HL-60 (cell line): ENCODE results near the gene TMEM120B.
"Not testable (repeated sequence)": the region's sequence is repeated elsewhere in the genome, so short reads cannot be mapped to it uniquely, and the experiment has no call there.

Experiments
- DNase-seq, 2 experiments: peaks; one replicate each; pipeline ENCODE4 v3.0.0-alpha.2; 2010 to 2020; ENCODE audit warnings: low read depth in 1 of 2, low spot score in 1 of 2
- H3K27ac ChIP-seq: fragments of 250-450 bp; sonication (Bioruptor Pico); replicated peaks from 2 replicates; pipeline ENCODE4 v1.5.1; 2020; ENCODE audit warnings: mild to moderate bottlenecking, moderate library complexity
- H3K27me3 ChIP-seq: fragments of 250-450 bp; sonication (Bioruptor Pico); 2 replicates; pipeline ENCODE4 v1.5.1; 2021; ENCODE audit warnings: mild to moderate bottlenecking, moderate library complexity; ENCODE audit not compliant: insufficient read depth, poor library complexity, severe bottlenecking
- H3K4me3 ChIP-seq: replicated peaks from 2 replicates; pipeline ENCODE4 v1.5.1; 2011; ENCODE audit warnings: mild to moderate bottlenecking, control low read depth, low read length; ENCODE audit not compliant: insufficient read depth
- GABPA ChIP-seq: IDR thresholded peaks from 2 replicates; pipeline ENCODE4 v1.6.1; 2012; ENCODE audit warnings: low read depth
- POLR2AphosphoS5 ChIP-seq: IDR thresholded peaks from 2 replicates; pipeline ENCODE4 v1.6.1; 2012; ENCODE audit warnings: low read depth
- SPI1 ChIP-seq: IDR thresholded peaks from 2 replicates; pipeline ENCODE4 v1.6.1; 2012; ENCODE audit warnings: low read depth, mild to moderate bottlenecking, borderline replicate concordance
- TF ChIP-seq, protein P1 (sequence below): IDR thresholded peaks from 2 replicates; pipeline ENCODE4 v1.6.1; 2012; ENCODE audit warnings: low read depth; ENCODE audit not compliant: insufficient replicate concordance
- TF ChIP-seq, protein P2 (sequence below): IDR thresholded peaks from one replicate; pipeline ENCODE4 v1.5.1; 2011; ENCODE audit warnings: low read length, control low read depth, inconsistent platforms; ENCODE audit not compliant: insufficient read depth

The TMEM120B gene

DNA sequence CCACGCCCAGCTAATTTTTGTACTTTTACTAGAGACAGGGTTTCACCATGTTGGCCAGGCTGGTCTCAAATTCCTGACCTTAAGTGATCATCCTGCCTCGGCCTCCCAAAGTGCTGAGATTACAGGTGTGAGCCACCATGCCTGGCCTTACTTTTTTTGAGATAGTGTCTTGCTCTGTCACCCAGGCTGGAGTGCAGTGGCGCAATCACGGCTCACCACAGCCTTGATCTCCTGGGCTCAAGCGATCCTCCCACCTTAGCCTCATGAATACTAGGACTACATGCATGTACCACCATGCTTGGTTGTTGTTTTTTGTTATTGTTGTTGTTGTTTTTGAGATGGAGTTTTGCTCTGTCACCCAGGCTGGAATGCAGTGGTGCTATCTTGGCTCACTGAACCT lies 33.0 kb downstream of the TMEM120B start:
- not testable (repeated sequence) for H3K27ac ChIP-seq, H3K4me3 ChIP-seq, H3K27me3 ChIP-seq
- peak in 1 of 2 experiments; percentile 30 for DNase-seq

DNA sequence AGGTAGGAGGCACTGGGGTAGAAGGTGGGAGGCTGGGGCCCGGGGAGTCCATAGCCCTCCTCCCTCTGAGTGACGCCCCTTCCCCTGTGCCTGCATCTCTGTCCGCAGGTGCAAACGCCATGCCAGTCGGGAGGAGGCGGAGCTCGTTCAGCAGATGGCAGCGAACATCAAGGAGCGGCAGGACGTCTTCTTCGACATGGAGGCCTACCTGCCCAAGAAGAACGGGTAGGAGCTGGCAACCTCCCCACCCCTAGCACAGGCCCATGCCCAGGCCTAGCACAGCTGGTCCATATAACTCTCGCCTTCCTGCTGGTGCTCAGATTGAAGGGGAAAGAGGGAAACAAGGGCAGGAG lies 35.6 kb downstream of the TMEM120B start:
- Histone ChIP-seq H3K27me3 (no peaks in the 10 kb centered on the region), H3K27ac (no peak overlapping the region), H3K4me3 (no peak overlapping the region)
- TF ChIP-seq, protein P1, sequence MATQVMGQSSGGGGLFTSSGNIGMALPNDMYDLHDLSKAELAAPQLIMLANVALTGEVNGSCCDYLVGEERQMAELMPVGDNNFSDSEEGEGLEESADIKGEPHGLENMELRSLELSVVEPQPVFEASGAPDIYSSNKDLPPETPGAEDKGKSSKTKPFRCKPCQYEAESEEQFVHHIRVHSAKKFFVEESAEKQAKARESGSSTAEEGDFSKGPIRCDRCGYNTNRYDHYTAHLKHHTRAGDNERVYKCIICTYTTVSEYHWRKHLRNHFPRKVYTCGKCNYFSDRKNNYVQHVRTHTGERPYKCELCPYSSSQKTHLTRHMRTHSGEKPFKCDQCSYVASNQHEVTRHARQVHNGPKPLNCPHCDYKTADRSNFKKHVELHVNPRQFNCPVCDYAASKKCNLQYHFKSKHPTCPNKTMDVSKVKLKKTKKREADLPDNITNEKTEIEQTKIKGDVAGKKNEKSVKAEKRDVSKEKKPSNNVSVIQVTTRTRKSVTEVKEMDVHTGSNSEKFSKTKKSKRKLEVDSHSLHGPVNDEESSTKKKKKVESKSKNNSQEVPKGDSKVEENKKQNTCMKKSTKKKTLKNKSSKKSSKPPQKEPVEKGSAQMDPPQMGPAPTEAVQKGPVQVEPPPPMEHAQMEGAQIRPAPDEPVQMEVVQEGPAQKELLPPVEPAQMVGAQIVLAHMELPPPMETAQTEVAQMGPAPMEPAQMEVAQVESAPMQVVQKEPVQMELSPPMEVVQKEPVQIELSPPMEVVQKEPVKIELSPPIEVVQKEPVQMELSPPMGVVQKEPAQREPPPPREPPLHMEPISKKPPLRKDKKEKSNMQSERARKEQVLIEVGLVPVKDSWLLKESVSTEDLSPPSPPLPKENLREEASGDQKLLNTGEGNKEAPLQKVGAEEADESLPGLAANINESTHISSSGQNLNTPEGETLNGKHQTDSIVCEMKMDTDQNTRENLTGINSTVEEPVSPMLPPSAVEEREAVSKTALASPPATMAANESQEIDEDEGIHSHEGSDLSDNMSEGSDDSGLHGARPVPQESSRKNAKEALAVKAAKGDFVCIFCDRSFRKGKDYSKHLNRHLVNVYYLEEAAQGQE = no peak
- TF ChIP-seq SPI1 = no peak
- TF ChIP-seq GABPA = no peak
- TF ChIP-seq, protein P2, sequence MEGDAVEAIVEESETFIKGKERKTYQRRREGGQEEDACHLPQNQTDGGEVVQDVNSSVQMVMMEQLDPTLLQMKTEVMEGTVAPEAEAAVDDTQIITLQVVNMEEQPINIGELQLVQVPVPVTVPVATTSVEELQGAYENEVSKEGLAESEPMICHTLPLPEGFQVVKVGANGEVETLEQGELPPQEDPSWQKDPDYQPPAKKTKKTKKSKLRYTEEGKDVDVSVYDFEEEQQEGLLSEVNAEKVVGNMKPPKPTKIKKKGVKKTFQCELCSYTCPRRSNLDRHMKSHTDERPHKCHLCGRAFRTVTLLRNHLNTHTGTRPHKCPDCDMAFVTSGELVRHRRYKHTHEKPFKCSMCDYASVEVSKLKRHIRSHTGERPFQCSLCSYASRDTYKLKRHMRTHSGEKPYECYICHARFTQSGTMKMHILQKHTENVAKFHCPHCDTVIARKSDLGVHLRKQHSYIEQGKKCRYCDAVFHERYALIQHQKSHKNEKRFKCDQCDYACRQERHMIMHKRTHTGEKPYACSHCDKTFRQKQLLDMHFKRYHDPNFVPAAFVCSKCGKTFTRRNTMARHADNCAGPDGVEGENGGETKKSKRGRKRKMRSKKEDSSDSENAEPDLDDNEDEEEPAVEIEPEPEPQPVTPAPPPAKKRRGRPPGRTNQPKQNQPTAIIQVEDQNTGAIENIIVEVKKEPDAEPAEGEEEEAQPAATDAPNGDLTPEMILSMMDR = no peak
- TF ChIP-seq POLR2AphosphoS5 = no peak
- DNase-seq = no peak

DNA sequence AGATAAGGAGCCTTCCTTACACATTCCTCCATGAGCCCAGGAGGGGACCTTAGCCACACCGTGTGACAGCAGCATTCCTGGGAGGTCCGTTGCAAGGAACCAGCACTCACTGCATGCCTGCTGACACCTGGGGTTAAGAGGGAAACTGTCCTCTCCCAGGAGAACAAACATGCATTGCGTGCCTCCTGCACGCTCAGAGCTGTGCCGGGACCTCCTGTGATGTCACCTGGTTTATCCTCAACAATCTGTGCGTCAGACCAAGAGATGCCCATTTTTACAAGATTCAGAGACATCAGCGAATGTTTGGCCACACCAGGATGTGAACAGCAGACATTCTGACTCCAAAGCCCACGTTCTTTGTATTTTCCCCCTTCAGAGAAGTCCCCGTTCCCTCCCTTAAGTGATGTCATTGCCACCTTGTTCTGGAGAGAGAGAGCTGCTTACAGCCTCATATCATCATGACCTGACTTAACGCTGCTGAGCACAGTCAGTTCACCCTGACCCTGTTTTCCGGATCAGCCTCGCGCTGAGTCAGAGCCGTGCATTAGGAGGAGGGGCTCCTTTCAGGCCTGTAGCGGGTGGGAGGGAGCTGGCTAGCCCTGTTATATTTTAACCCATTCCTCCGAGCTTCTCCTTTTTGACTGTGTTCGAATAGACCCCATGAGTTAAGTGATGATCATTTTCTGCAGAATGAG lies 36.2 kb downstream of the TMEM120B start:
- no peak overlapping the region for H3K4me3 ChIP-seq
- H3K27ac ChIP-seq = no peak overlapping the region
- TF ChIP-seq GABPA (no peak), POLR2AphosphoS5 (no peak), SPI1 (no peak)
- TF ChIP-seq, protein P2 = no peak
- TF ChIP-seq, protein P1 = no peak
- DNase-seq = no peak
- H3K27me3 ChIP-seq = no peaks in the 10 kb centered on the region

DNA sequence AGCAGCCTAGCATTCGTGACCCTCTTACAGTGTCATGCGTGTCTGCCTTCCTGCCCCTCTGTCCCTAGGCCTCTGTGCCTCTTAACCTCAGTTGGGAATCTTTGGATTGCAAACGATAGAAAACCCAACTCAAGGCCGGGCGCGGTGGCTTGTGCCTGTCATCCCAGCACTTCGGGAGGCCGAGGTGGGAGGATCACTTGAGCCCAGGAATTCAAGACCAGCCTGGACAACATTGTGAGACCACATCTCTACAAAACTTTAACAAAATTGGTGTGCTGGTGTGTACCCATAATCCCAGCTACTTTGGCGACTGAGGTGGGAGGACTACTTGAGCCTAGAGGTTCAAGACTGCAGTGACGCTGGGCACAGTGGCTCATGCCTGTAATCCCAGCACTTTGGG lies 36.7 kb downstream of the TMEM120B start:
- no peak for DNase-seq
- Histone ChIP-seq H3K27ac (no peak overlapping the region), H3K4me3 (no peak overlapping the region), H3K27me3 (no peaks in the 10 kb centered on the region)
- no peak for TF ChIP-seq POLR2AphosphoS5
- TF ChIP-seq, protein P2 = no peak
